Cerebellar cortex (tissue), 1 donor: ENCODE measurements around the gene KLHL29.

Experiments
- DNase-seq: peaks from one replicate; pipeline ENCODE4 v3.0.0-alpha.2; 2015; ENCODE audit warnings: low spot score

Gene KLHL29

GRCh38 chr2:23422089-23423061, 37.4 kb downstream of the KLHL29 start:
- DNase-seq: no peak

- no peak for DNase-seq
These were observed 38.3 kb downstream of the KLHL29 start for GRCh38 chr2:23423062-23423872.

- DNase-seq: no peak
These were observed 39.1 kb downstream of the KLHL29 start for GRCh38 chr2:23423873-23424680.

- peak; percentile 47 for DNase-seq
These were observed 40.4 kb downstream of the KLHL29 start for GRCh38 chr2:23425338-23425871.

GRCh38 chr2:23425885-23426262, 40.9 kb downstream of the KLHL29 start:
- no peak for DNase-seq

GRCh38 chr2:23426263-23426905, 41.4 kb downstream of the KLHL29 start:
- DNase-seq: no peak

- no peak for DNase-seq
These were observed 42.4 kb downstream of the KLHL29 start for GRCh38 chr2:23427350-23427749.

- DNase-seq: no peak
These were observed 43.0 kb downstream of the KLHL29 start for GRCh38 chr2:23427976-23428375.

GRCh38 chr2:23429036-23429435, 44.1 kb downstream of the KLHL29 start:
- no peak for DNase-seq

- no peak for DNase-seq
These were observed 45.3 kb downstream of the KLHL29 start for GRCh38 chr2:23430263-23430662.

GRCh38 chr2:23432531-23432930, 47.6 kb downstream of the KLHL29 start:
- no peak for DNase-seq

- DNase-seq: no peak
These were observed 48.3 kb downstream of the KLHL29 start for GRCh38 chr2:23433282-23433681.

GRCh38 chr2:23434721-23435121, 49.7 kb downstream of the KLHL29 start:
- DNase-seq: no peak

GRCh38 chr2:23435250-23436035, 50.5 kb downstream of the KLHL29 start:
- no peak for DNase-seq

- DNase-seq: no peak
These were observed 51.5 kb downstream of the KLHL29 start for GRCh38 chr2:23436346-23437098.

GRCh38 chr2:23441414-23441813, 56.4 kb downstream of the KLHL29 start:
- DNase-seq: no peak

GRCh38 chr2:23445450-23445868, 60.5 kb downstream of the KLHL29 start:
- DNase-seq: no peak

- no peak for DNase-seq
These were observed 61.9 kb downstream of the KLHL29 start for GRCh38 chr2:23446916-23447315.

GRCh38 chr2:23447405-23447804, 62.4 kb downstream of the KLHL29 start:
- DNase-seq: no peak

GRCh38 chr2:23448906-23449305, 63.9 kb downstream of the KLHL29 start:
- no peak for DNase-seq
